IMR-90 (cell line): ENCODE measurements around the gene NUP93. TPM values are rescaled to one million over a fixed set of nuclear protein-coding genes. Genes with fewer than 3 reads are reported as not detected.

Experiments
- ATAC-seq: fragments of 200-7000 bp; cut with Tn5 transposase; 2 replicates; pipeline ENCODE4 v1.9.1; 2020; ENCODE audit warnings: low read depth, mild to moderate bottlenecking, moderate library complexity
- BruUV-seq: library from RNA; stranded (reverse); fragments of 400-500 nt; replicated peaks from 2 replicates; lab custom pipeline; 2021; lab: Mats Ljungman, UMichigan
- CTCF ChIA-PET: fragments of 300-600 bp; formaldehyde crosslinking; extraction: SDS; loops from one replicate; lab custom pipeline; 2021; ENCODE audit warnings: antibody characterized with exemption; lab: Yijun Ruan, JAX
- POLR2A ChIA-PET: fragments of 300-600 bp; sonication (Branson Sonifier 250); formaldehyde crosslinking; loops from one replicate; lab custom pipeline; 2022; ENCODE audit warnings: antibody characterized with exemption; ENCODE audit not compliant: unreplicated experiment; lab: Charles Lee
- DNase-seq: peaks from one replicate; pipeline ENCODE4 v3.0.0; 2013
- H2AFZ ChIP-seq: replicated peaks from 2 replicates; pipeline ENCODE3; 2013; ENCODE audit warnings: low read length, mild to moderate bottlenecking; ENCODE audit not compliant: poor library complexity
- H2AK5ac ChIP-seq: 2 replicates; pipeline ENCODE4 v1.6.1; 2013; ENCODE audit warnings: low read depth, low read length, inconsistent platforms
- H2AK9ac ChIP-seq: replicated peaks from 2 replicates; pipeline ENCODE3; 2013; ENCODE audit warnings: mild to moderate bottlenecking, low read depth, low read length, moderate library complexity; ENCODE audit not compliant: poor library complexity
- H2BK120ac ChIP-seq: 2 replicates; pipeline ENCODE4 v1.6.1; 2013; ENCODE audit warnings: low read depth, low read length, inconsistent platforms
- H2BK15ac ChIP-seq: 3 replicates; pipeline ENCODE4 v1.6.1; 2013; ENCODE audit warnings: low read depth, low read length, inconsistent platforms
- H2BK20ac ChIP-seq: 2 replicates; pipeline ENCODE4 v1.6.1; 2013; ENCODE audit warnings: low read depth, mild to moderate bottlenecking, inconsistent platforms, low read length, moderate library complexity
- H2BK5ac ChIP-seq: 2 replicates; pipeline ENCODE4 v1.6.1; 2013; ENCODE audit warnings: mild to moderate bottlenecking, low read depth, low read length, inconsistent platforms; ENCODE audit not compliant: poor library complexity, severe bottlenecking
- H3K14ac ChIP-seq: replicated peaks from 2 replicates; pipeline ENCODE4 v1.6.1; 2013; ENCODE audit warnings: low read depth, low read length, inconsistent platforms
- H3K18ac ChIP-seq: 2 replicates; pipeline ENCODE4 v1.6.1; 2013; ENCODE audit warnings: low read depth, low read length, control low read depth
- H3K23ac ChIP-seq: 2 replicates; pipeline ENCODE4 v1.6.1; 2013; ENCODE audit warnings: low read depth, low read length, inconsistent platforms
- H3K27ac ChIP-seq: 2 replicates; pipeline ENCODE4 v1.5.1; 2013; ENCODE audit warnings: mild to moderate bottlenecking, control low read depth, low read length; ENCODE audit not compliant: insufficient read depth
- H3K27me3 ChIP-seq: 2 replicates; pipeline ENCODE4 v1.6.1; 2013; ENCODE audit warnings: low read length; ENCODE audit not compliant: control insufficient read depth, insufficient read depth
- H3K36me3 ChIP-seq: 2 replicates; pipeline ENCODE4 v1.6.1; 2013; ENCODE audit warnings: low read length, mixed read lengths; ENCODE audit not compliant: control insufficient read depth, insufficient read depth
- H3K4ac ChIP-seq: 2 replicates; pipeline ENCODE4 v1.6.1; 2013; ENCODE audit warnings: low read depth, low read length, inconsistent platforms
- H3K4me1 ChIP-seq: 2 replicates; pipeline ENCODE4 v1.6.1; 2013; ENCODE audit warnings: low read length, mixed read lengths; ENCODE audit not compliant: control insufficient read depth, insufficient read depth
- H3K4me2 ChIP-seq: 2 replicates; pipeline ENCODE4 v1.6.1; 2013; ENCODE audit warnings: low read depth, mild to moderate bottlenecking, control low read depth, low read length, moderate library complexity
- H3K4me3 ChIP-seq: 2 replicates; pipeline ENCODE4 v1.5.1; 2013; ENCODE audit warnings: low read depth, mild to moderate bottlenecking, control low read depth, low read length, moderate library complexity; ENCODE audit not compliant: insufficient read depth
- H3K56ac ChIP-seq: 2 replicates; pipeline ENCODE4 v1.6.1; 2013; ENCODE audit warnings: low read length, inconsistent platforms; ENCODE audit not compliant: insufficient read depth; ENCODE audit errors: extremely low read depth
- H3K79me1 ChIP-seq, 2 experiments: 2 replicates each; pipeline ENCODE4 v1.6.1; 2013; ENCODE audit warnings: low read length in 2 of 2, inconsistent platforms in 1 of 2, low read depth in 1 of 2
- H3K9ac ChIP-seq: 2 replicates; pipeline ENCODE4 v1.6.1; 2013; ENCODE audit warnings: low read depth, low read length, control low read depth
- H3K9me1 ChIP-seq: 2 replicates; pipeline ENCODE4 v1.6.1; 2013; ENCODE audit warnings: low read length, inconsistent platforms; ENCODE audit not compliant: insufficient read depth
- H3K9me3 ChIP-seq: 2 replicates; pipeline ENCODE4 v1.6.1; 2013; ENCODE audit warnings: low read length; ENCODE audit not compliant: control insufficient read depth, insufficient read depth
- H4K20me1 ChIP-seq: 2 replicates; pipeline ENCODE4 v1.6.1; 2013; ENCODE audit warnings: low read length, inconsistent platforms; ENCODE audit not compliant: insufficient read depth
- H4K5ac ChIP-seq: 2 replicates; pipeline ENCODE4 v1.6.1; 2013; ENCODE audit warnings: mild to moderate bottlenecking, low read depth, low read length, control low read depth
- H4K8ac ChIP-seq, 2 experiments: 2 replicates each; pipeline ENCODE4 v1.6.1; 2013; ENCODE audit warnings: low read depth in 2 of 2, low read length in 2 of 2, control low read depth in 1 of 2, inconsistent platforms in 1 of 2
- H4K91ac ChIP-seq: 2 replicates; pipeline ENCODE4 v1.6.1; 2013; ENCODE audit warnings: low read depth, low read length, inconsistent platforms; ENCODE audit not compliant: insufficient read depth
- CHD1 ChIP-seq: IDR thresholded peaks from 2 replicates; pipeline ENCODE4 v1.6.1; 2012; ENCODE audit warnings: low read depth, low read length, improper control_type of control experiment
- CTCF ChIP-seq: conservative IDR thresholded peaks from 2 replicates; pipeline ENCODE4 v1.5.1; 2012; ENCODE audit warnings: mild to moderate bottlenecking, low read depth, low read length, improper control_type of control experiment
- ELK1 ChIP-seq: fragments of 150-350 bp; IDR thresholded peaks from 2 replicates; pipeline ENCODE4 v1.6.1; 2016; ENCODE audit warnings: low read depth, mild to moderate bottlenecking, low read length, moderate library complexity, borderline replicate concordance
- FOS ChIP-seq: fragments of 150-350 bp; IDR thresholded peaks from 2 replicates; pipeline ENCODE4 v1.6.1; 2016; ENCODE audit warnings: low read depth, low read length
- MAZ ChIP-seq: IDR thresholded peaks from 2 replicates; pipeline ENCODE4 v1.6.1; 2012; ENCODE audit warnings: low read depth, mild to moderate bottlenecking, low read length, improper control_type of control experiment, moderate library complexity, borderline replicate concordance
- MXI1 ChIP-seq: IDR thresholded peaks from 2 replicates; pipeline ENCODE4 v1.6.1; 2012; ENCODE audit warnings: low read depth, mild to moderate bottlenecking, low read length, moderate library complexity, borderline replicate concordance
- POLR2A ChIP-seq: IDR thresholded peaks from 2 replicates; pipeline ENCODE4 v1.6.1; 2012; ENCODE audit warnings: mild to moderate bottlenecking, low read depth, low read length
- RAD21 ChIP-seq: IDR thresholded peaks from 2 replicates; pipeline ENCODE4 v1.6.1; 2012; ENCODE audit warnings: low read length, improper control_type of control experiment
- RCOR1 ChIP-seq: IDR thresholded peaks from 2 replicates; pipeline ENCODE4 v1.6.1; 2012; ENCODE audit warnings: mild to moderate bottlenecking, low read length, improper control_type of control experiment; ENCODE audit not compliant: insufficient replicate concordance
- USF2 ChIP-seq: fragments of 150-350 bp; IDR thresholded peaks from 2 replicates; pipeline ENCODE4 v1.6.1; 2017; ENCODE audit warnings: mild to moderate bottlenecking, antibody characterized with exemption, low read length, low read depth
- WGBS, 2 experiments: methylation state at CpG; one replicate each; pipeline versions ENCODE4 v1.1.5 to v1.1.7; 2013; ENCODE audit warnings: missing lambda C conversion rate in 2 of 2; ENCODE audit not compliant: insufficient read length in 1 of 2; ENCODE audit errors: extremely low coverage in 2 of 2; 5-methylcytosine and 5-hydroxymethylcytosine counted together
- dilution Hi-C: fragments of 300-500 bp; cut with HindIII; formaldehyde crosslinking; loops from one replicate; pipeline ENCODE4 v1.14.3; 2018; ENCODE audit warnings: low sequenced_read_pairs; ENCODE audit not compliant: unreplicated experiment
- in situ Hi-C: fragments of 300-500 bp; cut with MboI; formaldehyde crosslinking; loops from 3 replicates; pipeline ENCODE4 v1.14.3; 2019; ENCODE audit warnings: low sequenced_read_pairs, inconsistent platforms, mixed read lengths
- intact Hi-C: fragments of 100-400 bp; cut with micrococcal nuclease; formaldehyde crosslinking; loops from 2 replicates; pipeline ENCODE4 v1.10.0; 2022
- polyA plus RNA-seq, 3 experiments: library from polyadenylated mRNA; depleted of rRNA; stranded (reverse); fragments of >200 nt; gene quantifications; 2 replicates each; pipeline ENCODE4 v1.2.3, GENCODE V29; 2012; ENCODE audit warnings: low replicate concordance in 1 of 3
- total RNA-seq: library from RNA; depleted of rRNA; stranded (reverse); fragments of >200 nt; gene quantifications from 2 replicates; pipeline ENCODE4 v1.2.3, GENCODE V29; 2012

NUP93 gene
- total and polyA plus RNA-seq, 2 of the 4 experiments (the other 2 are of a cell fraction), result 54.6 to 72.6 TPM

GRCh38 chr16:56741399-56741798, 11.5 kb downstream of the NUP93 start:
- Histone ChIP-seq H2BK5ac (peak overlapping the region; percentile 98), H3K23ac (no peak overlapping the region), H4K5ac (no peak overlapping the region), H3K4ac (no peak overlapping the region), H3K4me2 (no peak overlapping the region), H2BK20ac (no peak overlapping the region), H3K4me1 (peaks cover 14% of the 10 kb centered on the region), H4K91ac (no peak overlapping the region), H3K9me1 (peaks cover 20% of the 10 kb centered on the region), H2AK9ac (no peak overlapping the region), H3K4me3 (no peak overlapping the region), H4K8ac (no peak overlapping the region; a peak in 1 of 4 replicates), H3K79me1 (peaks cover 42 to 51% of the 10 kb centered on the region in 2 experiments), H3K56ac (no peak overlapping the region), H3K27me3 (no peaks in the 10 kb centered on the region), H3K9ac (no peak overlapping the region), H3K18ac (no peak overlapping the region), H2AK5ac (no peak overlapping the region), H3K14ac (no peak overlapping the region), H2BK120ac (no peak overlapping the region), H2BK15ac (no peak overlapping the region), H3K36me3 (peaks cover 2% of the 10 kb centered on the region; the same call in 1 of the 2 replicates), H2AFZ (no peak overlapping the region), H3K9me3 (no peaks in the 10 kb centered on the region), H4K20me1 (peaks cover 14% of the 10 kb centered on the region; the same call in 1 of the 2 replicates), H3K27ac (no peak overlapping the region)
- in situ Hi-C loops, result no loop called here
- WGBS, 2 experiments, result no CpG with 5 or more reads among the region's 2 CpGs
- ChIA-PET POLR2A (no interaction called here), CTCF (interaction anchor here (1.0 kb wide), 1 partner anchor 10 kb away, joined by 3 read pairs; no protein-coding TSS in a partner anchor)
- dilution Hi-C loops, result no loop called here
- DNase-seq, result no peak
- no peak for ATAC-seq
- intact Hi-C loops, result no loop called here
- no peak for TF ChIP-seq FOS
- TF ChIP-seq ELK1, result no peak
- TF ChIP-seq POLR2A, result no peak
- no peak for TF ChIP-seq CTCF
- no peak for TF ChIP-seq MXI1
- no peak for TF ChIP-seq MAZ
- no peak for TF ChIP-seq RCOR1
- no peak for TF ChIP-seq CHD1
- TF ChIP-seq RAD21, result no peak
- TF ChIP-seq USF2, result no peak
- no TSS peak for BruUV-seq
